Upper lobe of left lung (tissue), 6 donors: ENCODE data around the gene REG1B. TPM values are rescaled to one million over a fixed set of nuclear protein-coding genes. Genes with fewer than 3 reads are reported as not detected.

Experiments
- ATAC-seq, 2 donors: fragments of 200-7000 bp; cut with Tn5 transposase; one replicate each; pipeline ENCODE4 v1.9.1; 2022; ENCODE audit warnings: mild to moderate bottlenecking in 2 of 2, moderate library complexity in 2 of 2; ENCODE audit not compliant: low FRiP score in 2 of 2
- DNase-seq, 2 donors: peaks; one replicate each; pipeline ENCODE4 v3.0.0-alpha.2; 2019 to 2020
- H3K27ac ChIP-seq, 4 donors: fragments of 200-600 bp; sonication (generic); one replicate each; pipeline ENCODE4 v1.5.1; 2016 to 2019
- H3K27me3 ChIP-seq, 4 donors: fragments of 200-600 bp; sonication (generic); one replicate each; pipeline ENCODE4 v1.5.1; 2017 to 2019
- H3K36me3 ChIP-seq, 4 donors: fragments of 200-600 bp; sonication (generic); one replicate each; pipeline ENCODE4 v1.5.1; 2016 to 2019
- H3K4me1 ChIP-seq, 4 donors: fragments of 200-600 bp; sonication (generic); one replicate each; pipeline ENCODE4 v1.5.1; 2018 to 2019
- H3K4me3 ChIP-seq, 4 donors: fragments of 200-600 bp; sonication (generic); one replicate each; pipeline ENCODE4 v1.5.1; 2017 to 2019; ENCODE audit warnings: mild to moderate bottlenecking in 2 of 4, moderate library complexity in 1 of 4
- H3K9me3 ChIP-seq, 4 donors: fragments of 200-600 bp; sonication (generic); one replicate each; pipeline ENCODE4 v1.5.1; 2018 to 2019
- EP300 ChIP-seq, 4 donors: sonication (generic); formaldehyde crosslinking; IDR thresholded peaks; one replicate each; pipeline ENCODE4 v1.5.1; 2017; ENCODE audit warnings: antibody characterized with exemption in 4 of 4, control low read depth in 2 of 4
- POLR2A ChIP-seq, 4 donors: fragments of 450-650 bp; IDR thresholded peaks; one replicate each; pipeline ENCODE4 v1.5.1; 2016 to 2017; ENCODE audit warnings: antibody characterized with exemption in 4 of 4, mild to moderate bottlenecking in 2 of 4
- POLR2AphosphoS5 ChIP-seq, 2 donors: sonication (generic); formaldehyde crosslinking; IDR thresholded peaks; one replicate each; pipeline ENCODE4 v1.5.1; 2017; ENCODE audit warnings: antibody characterized with exemption in 2 of 2
- WGBS, 2 donors: methylation state at CpG; one replicate each; pipeline ENCODE4 v1.1.5; 2017 to 2018; 5-methylcytosine and 5-hydroxymethylcytosine counted together
- total RNA-seq, 6 donors: library from RNA; depleted of rRNA in 4 of 6; stranded (reverse); fragments of >200 nt in 4 of 6; gene quantifications; one replicate each; pipeline versions ENCODE4 v1.1.0 to v1.2.1, GENCODE V29; 2016 to 2021
- TF ChIP-seq, protein P1 (sequence below), 6 experiments: fragments of 450-650 bp in 4 of 6; fragments of 200-600 bp in 2 of 6; sonication (generic) in 2 of 6; IDR thresholded peaks; one replicate each; pipeline ENCODE4 v1.5.1; 2016 to 2019; ENCODE audit warnings: antibody characterized with exemption in 6 of 6
- donor health status: DM: no; HTN: no; CAD: no; lungs with moderate emphysema.
- donor health status: DM: no; HTN: yes; CAD: no; lungs with severe emphysema.

The REG1B gene
- total RNA-seq, 6 donors from 2014 or later, result 1.5 to 5.2 TPM; not detected in 4

DNA sequence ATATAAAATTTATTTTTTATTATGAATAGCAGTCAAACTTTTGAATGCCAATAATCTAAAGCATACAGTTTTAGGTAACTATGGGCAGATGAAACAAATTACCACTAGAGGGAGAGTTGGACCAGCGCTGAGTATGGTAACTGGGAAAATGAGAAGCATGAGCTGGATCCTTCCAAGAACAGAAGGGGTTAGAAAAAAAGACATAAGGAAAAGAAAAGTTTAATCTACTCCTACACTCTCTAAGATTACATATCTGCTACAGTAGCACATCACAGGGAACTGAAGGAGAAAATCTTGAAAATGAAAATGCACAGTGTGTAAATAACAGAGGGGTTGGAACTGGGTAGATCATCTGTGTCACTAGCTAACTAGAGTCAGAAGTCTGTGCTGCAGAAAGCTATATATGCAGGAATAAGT lies 46.8 kb downstream of the REG1B start:
- no peaks in the 10 kb centered on the region for H3K4me1 ChIP-seq
- H3K4me3 ChIP-seq, result no peak overlapping the region
- no peak overlapping the region for H3K27ac ChIP-seq
- ATAC-seq (peak in 1 of 2 donors; percentile 68), DNase-seq (no peak)
- TF ChIP-seq, protein P1, sequence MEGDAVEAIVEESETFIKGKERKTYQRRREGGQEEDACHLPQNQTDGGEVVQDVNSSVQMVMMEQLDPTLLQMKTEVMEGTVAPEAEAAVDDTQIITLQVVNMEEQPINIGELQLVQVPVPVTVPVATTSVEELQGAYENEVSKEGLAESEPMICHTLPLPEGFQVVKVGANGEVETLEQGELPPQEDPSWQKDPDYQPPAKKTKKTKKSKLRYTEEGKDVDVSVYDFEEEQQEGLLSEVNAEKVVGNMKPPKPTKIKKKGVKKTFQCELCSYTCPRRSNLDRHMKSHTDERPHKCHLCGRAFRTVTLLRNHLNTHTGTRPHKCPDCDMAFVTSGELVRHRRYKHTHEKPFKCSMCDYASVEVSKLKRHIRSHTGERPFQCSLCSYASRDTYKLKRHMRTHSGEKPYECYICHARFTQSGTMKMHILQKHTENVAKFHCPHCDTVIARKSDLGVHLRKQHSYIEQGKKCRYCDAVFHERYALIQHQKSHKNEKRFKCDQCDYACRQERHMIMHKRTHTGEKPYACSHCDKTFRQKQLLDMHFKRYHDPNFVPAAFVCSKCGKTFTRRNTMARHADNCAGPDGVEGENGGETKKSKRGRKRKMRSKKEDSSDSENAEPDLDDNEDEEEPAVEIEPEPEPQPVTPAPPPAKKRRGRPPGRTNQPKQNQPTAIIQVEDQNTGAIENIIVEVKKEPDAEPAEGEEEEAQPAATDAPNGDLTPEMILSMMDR (IDR thresholded peaks at IDR 0.05), result peak in 3 of 6 experiments; percentile 5 to 16 (median 7)
- no peak for TF ChIP-seq EP300 (IDR thresholded peaks at IDR 0.05)
- H3K9me3 ChIP-seq, result no peaks in the 10 kb centered on the region
- no peaks in the 10 kb centered on the region for H3K27me3 ChIP-seq
- no peaks in the 10 kb centered on the region for H3K36me3 ChIP-seq
- 4 to 5% methylated on average over 1 of the region's 1 CpG for WGBS, 2 donors

GRCh38 chr2:79039944-79040343 lies 47.8 kb downstream of the REG1B start:
- TF ChIP-seq, protein P1 (IDR thresholded peaks at IDR 0.05), result no peak
- TF ChIP-seq POLR2A (IDR thresholded peaks at IDR 0.05), result no peak
- no peak for TF ChIP-seq EP300 (IDR thresholded peaks at IDR 0.05)
- TF ChIP-seq POLR2AphosphoS5 (IDR thresholded peaks at IDR 0.05), result no peak
- Histone ChIP-seq H3K9me3 (no peaks in the 10 kb centered on the region), H3K4me1 (no peaks in the 10 kb centered on the region), H3K27me3 (no peaks in the 10 kb centered on the region), H3K4me3 (no peak overlapping the region), H3K36me3 (no peaks in the 10 kb centered on the region), H3K27ac (no peak overlapping the region)
- no peak for DNase-seq
- WGBS, 2 donors, result 78 to 85% methylated on average over 3 of the region's 3 CpGs
- no peak for ATAC-seq

Other genes starting within 250 kb of the REG1B start
- gene REG3G, start 62.3 kb downstream of the REG1B start, total RNA-seq, result under 1 TPM in 2 of 6 donors, not detected in 4; 0.52 to 0.61 TPM
- 10 to 100 TPM in 1 of 6 donors, 1 to 10 TPM in 1, not detected in 4; 5.7 to 12.0 TPM for gene REG1A, start 32.5 kb upstream of the REG1B start, total RNA-seq
- gene REG3A, start 71.8 kb upstream of the REG1B start, total RNA-seq, result under 1 TPM in 1 of 6 donors, not detected in 5; 0.44 TPM